HCT116 (cell line): ENCODE data around the gene EHMT1.

Experiments used
- CTCF ChIP-seq, 3 experiments: fragments of 200-600 bp in 1 of 3; sonication (generic) in 1 of 3; IDR thresholded peaks in 2 of 3; conservative IDR thresholded peaks in 1 of 3; 2 replicates each; pipeline ENCODE4 v1.5.1; 2012 to 2017; ENCODE audit warnings: low read depth in 2 of 3, low read length in 2 of 3, antibody characterized with exemption in 1 of 3, borderline replicate concordance in 1 of 3, control low read depth in 1 of 3, mild to moderate bottlenecking in 1 of 3, mixed read lengths in 1 of 3, mixed run types in 1 of 3, moderate library complexity in 1 of 3; ENCODE audit not compliant: insufficient read depth in 1 of 3
- EGR1 ChIP-seq: IDR thresholded peaks from 2 replicates; pipeline ENCODE4 v1.6.1; 2012; ENCODE audit warnings: low read depth
- POLR2A ChIP-seq: IDR thresholded peaks from 2 replicates; pipeline ENCODE4 v1.7.0; 2011; ENCODE audit warnings: borderline replicate concordance; ENCODE audit not compliant: insufficient read depth, insufficient read length; ENCODE audit errors: extremely low read depth
- POLR2AphosphoS5 ChIP-seq: IDR thresholded peaks from 2 replicates; pipeline ENCODE4 v1.6.1; 2011; ENCODE audit warnings: mild to moderate bottlenecking, low read depth, low read length, moderate library complexity
- ZFX ChIP-seq: fragments of 450-650 bp; IDR thresholded peaks from 2 replicates; pipeline ENCODE4 v1.6.1; 2017

- TF ChIP-seq ZFX = no peak
- no peak for TF ChIP-seq POLR2AphosphoS5
- TF ChIP-seq CTCF (IDR thresholded peaks at IDR 0.05 in 2 of 3, conservative IDR thresholded peaks at IDR 0.05 in 1 of 3; ENCODE audit: borderline replicate concordance in 1 of 3, insufficient read depth in 1 of 3, low read depth in 2 of 3, low read length in 2 of 3) = no peak
- TF ChIP-seq POLR2A = no peak
- TF ChIP-seq EGR1 = no peak
These were observed 25.1 kb downstream of the EHMT1 start for GRCh38 chr9:137643921-137644320.
